Fibroblast of lung (primary cell): Measurements from ENCODE around the gene SLCO6A1. TPM values are rescaled to one million over a fixed set of nuclear protein-coding genes. Genes with fewer than 3 reads are reported as not detected.

Experiments
- DNase-seq, 2 donors: peaks; one replicate each; pipeline versions ENCODE4 v3.0.0 to v3.0.0-alpha.2; 2010; ENCODE audit warnings: low read depth in 2 of 2
- H2AFZ ChIP-seq: 2 replicates; pipeline ENCODE4 v1.5.1; 2012; ENCODE audit warnings: low read length, control low read depth, inconsistent platforms
- H3K27ac ChIP-seq: 2 replicates; pipeline ENCODE4 v1.5.1; 2011; ENCODE audit warnings: low read length, control low read depth; ENCODE audit not compliant: insufficient read depth
- H3K27me3 ChIP-seq: 2 replicates; pipeline ENCODE4 v1.5.1; 2011; ENCODE audit warnings: mild to moderate bottlenecking, low read length; ENCODE audit not compliant: control insufficient read depth, insufficient read depth
- H3K36me3 ChIP-seq: 2 replicates; pipeline ENCODE4 v1.5.1; 2011; ENCODE audit warnings: low read length; ENCODE audit not compliant: control insufficient read depth, insufficient read depth
- H3K4me1 ChIP-seq: 2 replicates; pipeline ENCODE4 v1.5.1; 2011; ENCODE audit warnings: low read length; ENCODE audit not compliant: control insufficient read depth, insufficient read depth; ENCODE audit errors: extremely low read depth
- H3K4me2 ChIP-seq: 2 replicates; pipeline ENCODE4 v1.5.1; 2011; ENCODE audit warnings: low read length, control low read depth; ENCODE audit not compliant: insufficient read depth; ENCODE audit errors: extremely low read depth
- H3K4me3 ChIP-seq, 4 experiments: fragments of 200-600 bp in 1 of 4; sonication (generic) in 1 of 4; replicated peaks in 1 of 4; 2 replicates each; pipeline ENCODE4 v1.5.1; 2011 to 2016; ENCODE audit warnings: low read length in 4 of 4, low read depth in 3 of 4, mild to moderate bottlenecking in 3 of 4, control low read depth in 2 of 4, inconsistent platforms in 1 of 4, mixed read lengths in 1 of 4; ENCODE audit not compliant: insufficient read depth in 1 of 4; ENCODE audit errors: control extremely low read depth in 1 of 4
- H3K79me2 ChIP-seq: 2 replicates; pipeline ENCODE4 v1.5.1; 2012; ENCODE audit warnings: mild to moderate bottlenecking, low read length, inconsistent platforms; ENCODE audit not compliant: control insufficient read depth, insufficient read depth
- H3K9ac ChIP-seq: 2 replicates; pipeline ENCODE4 v1.5.1; 2011; ENCODE audit warnings: mild to moderate bottlenecking, low read length, control low read depth; ENCODE audit not compliant: insufficient read depth
- H3K9me3 ChIP-seq: 2 replicates; pipeline ENCODE4 v1.5.1; 2012; ENCODE audit warnings: low read depth, low read length; ENCODE audit not compliant: control insufficient read depth, insufficient read depth
- H4K20me1 ChIP-seq: 2 replicates; pipeline ENCODE4 v1.5.1; 2011; ENCODE audit warnings: low read length; ENCODE audit not compliant: control insufficient read depth, insufficient read depth; ENCODE audit errors: extremely low read depth
- EZH2 ChIP-seq: IDR thresholded peaks from 2 replicates; pipeline ENCODE4 v1.5.1; 2012; ENCODE audit warnings: low read length, control low read depth, mild to moderate bottlenecking; ENCODE audit errors: missing control alignments
- polyA plus RNA-seq, 2 donors: library from polyadenylated mRNA; depleted of rRNA in 1 of 2; stranded (reverse) in 1 of 2; unstranded in 1 of 2; fragments of >200 nt; gene quantifications; 2 replicates each; pipeline ENCODE4 v1.2.1, GENCODE V29; 2011 to 2012; ENCODE audit warnings: missing spikeins in 1 of 2
- total RNA-seq: library from RNA; depleted of rRNA; stranded (reverse); fragments of >200 nt; gene quantifications from 2 replicates; pipeline ENCODE4 v1.2.1, GENCODE V29; 2014
- TF ChIP-seq, protein P1 (sequence below), 2 donors: IDR thresholded peaks in 1 of 2; conservative IDR thresholded peaks in 1 of 2; 1 replicate in 1 of 2; 2 replicates in 1 of 2; pipeline ENCODE4 v1.5.1; 2011 to 2012; ENCODE audit warnings: low read length in 2 of 2, control low read depth in 1 of 2, inconsistent platforms in 1 of 2, low read depth in 1 of 2, mild to moderate bottlenecking in 1 of 2

Gene SLCO6A1
- total and polyA plus RNA-seq, 2 donors (not counting 1 experiment from before 2014, with no cell fraction given): not detected

GRCh38 chr5:102375272-102375671 is 123.5 kb downstream of the SLCO6A1 start:
- H2AFZ ChIP-seq: no peak overlapping the region
- H4K20me1 ChIP-seq: no peaks in the 10 kb centered on the region
- no peaks in the 10 kb centered on the region for H3K36me3 ChIP-seq
- no peaks in the 10 kb centered on the region for H3K4me1 ChIP-seq
- no peak overlapping the region for H3K4me3 ChIP-seq
- no peak overlapping the region for H3K27ac ChIP-seq
- no peaks in the 10 kb centered on the region for H3K27me3 ChIP-seq
- no peaks in the 10 kb centered on the region for H3K79me2 ChIP-seq
- no peak overlapping the region for H3K4me2 ChIP-seq
- no peak overlapping the region for H3K9ac ChIP-seq
- H3K9me3 ChIP-seq: no peaks in the 10 kb centered on the region
- TF ChIP-seq EZH2: no peak
- TF ChIP-seq, protein P1, sequence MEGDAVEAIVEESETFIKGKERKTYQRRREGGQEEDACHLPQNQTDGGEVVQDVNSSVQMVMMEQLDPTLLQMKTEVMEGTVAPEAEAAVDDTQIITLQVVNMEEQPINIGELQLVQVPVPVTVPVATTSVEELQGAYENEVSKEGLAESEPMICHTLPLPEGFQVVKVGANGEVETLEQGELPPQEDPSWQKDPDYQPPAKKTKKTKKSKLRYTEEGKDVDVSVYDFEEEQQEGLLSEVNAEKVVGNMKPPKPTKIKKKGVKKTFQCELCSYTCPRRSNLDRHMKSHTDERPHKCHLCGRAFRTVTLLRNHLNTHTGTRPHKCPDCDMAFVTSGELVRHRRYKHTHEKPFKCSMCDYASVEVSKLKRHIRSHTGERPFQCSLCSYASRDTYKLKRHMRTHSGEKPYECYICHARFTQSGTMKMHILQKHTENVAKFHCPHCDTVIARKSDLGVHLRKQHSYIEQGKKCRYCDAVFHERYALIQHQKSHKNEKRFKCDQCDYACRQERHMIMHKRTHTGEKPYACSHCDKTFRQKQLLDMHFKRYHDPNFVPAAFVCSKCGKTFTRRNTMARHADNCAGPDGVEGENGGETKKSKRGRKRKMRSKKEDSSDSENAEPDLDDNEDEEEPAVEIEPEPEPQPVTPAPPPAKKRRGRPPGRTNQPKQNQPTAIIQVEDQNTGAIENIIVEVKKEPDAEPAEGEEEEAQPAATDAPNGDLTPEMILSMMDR (conservative IDR thresholded peaks at IDR 0.05 in 1 of 2, IDR thresholded peaks at IDR 0.05 in 1 of 2; ENCODE audit: low read depth in 1 of 2, low read length in 2 of 2): no peak
- DNase-seq: no peak

GRCh38 chr5:102368392-102368791 is 130.4 kb downstream of the SLCO6A1 start:
- no peak for DNase-seq
- TF ChIP-seq, protein P1 (conservative IDR thresholded peaks at IDR 0.05 in 1 of 2, IDR thresholded peaks at IDR 0.05 in 1 of 2; ENCODE audit: low read depth in 1 of 2, low read length in 2 of 2): no peak
- TF ChIP-seq EZH2: no peak
- no peak overlapping the region for H3K4me2 ChIP-seq
- H3K36me3 ChIP-seq: no peaks in the 10 kb centered on the region
- H3K4me3 ChIP-seq: no peak overlapping the region
- no peaks in the 10 kb centered on the region for H3K9me3 ChIP-seq
- no peak overlapping the region for H3K9ac ChIP-seq
- H4K20me1 ChIP-seq: no peaks in the 10 kb centered on the region
- no peak overlapping the region for H2AFZ ChIP-seq
- no peaks in the 10 kb centered on the region for H3K4me1 ChIP-seq
- H3K27me3 ChIP-seq: no peaks in the 10 kb centered on the region
- no peaks in the 10 kb centered on the region for H3K79me2 ChIP-seq
- no peak overlapping the region for H3K27ac ChIP-seq

DNA sequence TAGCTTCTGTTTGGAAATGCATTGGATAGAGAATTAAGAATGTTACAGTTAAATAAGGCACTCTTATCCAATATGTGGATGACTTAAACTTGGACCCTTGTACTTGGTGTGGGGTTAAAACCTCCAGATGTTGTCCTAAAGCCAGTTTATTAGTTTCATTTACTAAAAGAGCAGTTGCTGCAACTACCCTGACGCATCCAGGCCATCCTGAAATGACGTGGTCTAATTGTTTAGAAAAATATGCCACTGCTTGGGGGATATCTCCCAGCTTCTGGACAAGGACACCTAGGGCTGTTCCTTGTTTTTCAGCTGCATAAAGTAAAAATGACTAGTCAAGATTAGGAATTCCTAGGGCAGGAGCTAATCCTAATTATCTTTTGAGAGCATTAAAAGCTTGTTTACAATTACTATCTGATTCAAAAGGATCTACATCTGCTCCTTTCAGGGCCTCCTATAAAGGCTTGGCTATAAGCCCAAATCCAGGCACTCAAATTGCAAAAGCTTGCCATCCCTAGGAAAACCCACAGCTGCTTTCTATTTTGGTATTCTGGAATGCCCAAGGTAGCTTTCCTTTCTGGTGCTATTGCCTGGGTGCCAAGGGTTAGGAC is 157.0 kb downstream of the SLCO6A1 start:
- H3K27me3 ChIP-seq: no peaks in the 10 kb centered on the region
- DNase-seq: no peak
- H3K9ac ChIP-seq: no peak overlapping the region
- H3K4me3 ChIP-seq: no peak overlapping the region
- no peaks in the 10 kb centered on the region for H3K9me3 ChIP-seq
- H3K79me2 ChIP-seq: no peaks in the 10 kb centered on the region
- no peak overlapping the region for H3K27ac ChIP-seq
- no peak for TF ChIP-seq EZH2
- TF ChIP-seq, protein P1 (conservative IDR thresholded peaks at IDR 0.05 in 1 of 2, IDR thresholded peaks at IDR 0.05 in 1 of 2; ENCODE audit: low read depth in 1 of 2, low read length in 2 of 2): no peak
- no peak overlapping the region for H3K4me2 ChIP-seq
- H2AFZ ChIP-seq: no peak overlapping the region
- H3K4me1 ChIP-seq: no peaks in the 10 kb centered on the region
- no peaks in the 10 kb centered on the region for H3K36me3 ChIP-seq
- H4K20me1 ChIP-seq: no peaks in the 10 kb centered on the region
